ENCODE data around the gene KRT86.

DNA sequence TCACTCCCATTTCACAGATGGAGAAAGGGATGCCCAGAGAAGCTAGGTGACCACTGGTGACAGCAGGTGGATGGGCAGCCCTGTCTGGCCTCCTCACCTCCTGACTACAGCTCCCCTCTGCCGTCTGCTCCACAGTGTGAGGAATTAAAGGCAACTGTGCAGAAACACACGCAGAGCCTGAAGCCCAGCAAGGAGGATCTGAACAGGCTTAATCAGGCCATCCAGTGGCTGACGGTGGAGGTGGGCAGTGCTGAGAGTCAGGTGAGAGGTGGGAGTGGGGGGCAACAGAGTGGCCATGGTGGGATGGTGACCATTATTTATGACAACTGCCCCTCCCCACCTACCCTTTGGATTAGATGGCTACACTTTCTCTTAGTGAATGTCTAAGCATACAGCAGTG, 1.2 kb downstream of the KRT86 start:
- TF ChIP-seq, protein P1, sequence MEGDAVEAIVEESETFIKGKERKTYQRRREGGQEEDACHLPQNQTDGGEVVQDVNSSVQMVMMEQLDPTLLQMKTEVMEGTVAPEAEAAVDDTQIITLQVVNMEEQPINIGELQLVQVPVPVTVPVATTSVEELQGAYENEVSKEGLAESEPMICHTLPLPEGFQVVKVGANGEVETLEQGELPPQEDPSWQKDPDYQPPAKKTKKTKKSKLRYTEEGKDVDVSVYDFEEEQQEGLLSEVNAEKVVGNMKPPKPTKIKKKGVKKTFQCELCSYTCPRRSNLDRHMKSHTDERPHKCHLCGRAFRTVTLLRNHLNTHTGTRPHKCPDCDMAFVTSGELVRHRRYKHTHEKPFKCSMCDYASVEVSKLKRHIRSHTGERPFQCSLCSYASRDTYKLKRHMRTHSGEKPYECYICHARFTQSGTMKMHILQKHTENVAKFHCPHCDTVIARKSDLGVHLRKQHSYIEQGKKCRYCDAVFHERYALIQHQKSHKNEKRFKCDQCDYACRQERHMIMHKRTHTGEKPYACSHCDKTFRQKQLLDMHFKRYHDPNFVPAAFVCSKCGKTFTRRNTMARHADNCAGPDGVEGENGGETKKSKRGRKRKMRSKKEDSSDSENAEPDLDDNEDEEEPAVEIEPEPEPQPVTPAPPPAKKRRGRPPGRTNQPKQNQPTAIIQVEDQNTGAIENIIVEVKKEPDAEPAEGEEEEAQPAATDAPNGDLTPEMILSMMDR (IDR thresholded peaks at IDR 0.05): no peak
- TF ChIP-seq POLR2A (IDR thresholded peaks at IDR 0.05): no peak

All from Peyer's patch (tissue), 4 donors.